GM12878 (cell line): ENCODE measurements around the gene LRRC41. TPM values are rescaled to one million over a fixed set of nuclear protein-coding genes. Genes with fewer than 3 reads are reported as not detected.
A peak's percentile ranks its signal among the peaks of the same experiment; 100 is the strongest.

ENCODE experiments used
- ATF3 ChIP-seq: IDR thresholded peaks from 2 replicates; pipeline ENCODE4 v1.6.1; 2011; ENCODE audit warnings: low read depth, mild to moderate bottlenecking, low read length, moderate library complexity, borderline replicate concordance; ENCODE audit errors: extremely low read depth
- BMI1 ChIP-seq: fragments of 450-650 bp; IDR thresholded peaks from 2 replicates; pipeline ENCODE4 v1.6.1; 2016; ENCODE audit warnings: mild to moderate bottlenecking, moderate library complexity, borderline replicate concordance
- CHD4 ChIP-seq: fragments of 200-600 bp; sonication (generic); IDR thresholded peaks from 2 replicates; pipeline ENCODE4 v1.6.1; 2016; ENCODE audit warnings: mild to moderate bottlenecking
- CTCF ChIP-seq, 3 experiments: IDR thresholded peaks in 2 of 3; conservative IDR thresholded peaks in 1 of 3; 2 replicates each; pipeline ENCODE4 v1.5.1; 2011; ENCODE audit warnings: low read depth in 3 of 3, low read length in 3 of 3, mild to moderate bottlenecking in 3 of 3, control low read depth in 2 of 3, moderate library complexity in 2 of 3, inconsistent platforms in 1 of 3, mixed read lengths in 1 of 3; ENCODE audit not compliant: control insufficient read depth in 2 of 3, insufficient read depth in 1 of 3; ENCODE audit errors: extremely low read depth in 1 of 3
- EED ChIP-seq: sonication (generic); IDR thresholded peaks from 2 replicates; pipeline ENCODE4 v1.6.1; 2016; ENCODE audit warnings: antibody characterized with exemption, low read depth
- FOXK2 ChIP-seq: fragments of 450-650 bp; IDR thresholded peaks from 2 replicates; pipeline ENCODE4 v1.6.1; 2017; ENCODE audit warnings: mild to moderate bottlenecking, moderate library complexity
- FOXM1 ChIP-seq: IDR thresholded peaks from 2 replicates; pipeline ENCODE4 v1.6.1; 2012; ENCODE audit warnings: low read depth, mild to moderate bottlenecking, inconsistent platforms, low read length, moderate library complexity
- GABPA ChIP-seq: IDR thresholded peaks from 2 replicates; pipeline ENCODE4 v1.6.1; 2014; ENCODE audit warnings: antibody characterized with exemption, low read depth, mild to moderate bottlenecking, inconsistent platforms
- LARP7 ChIP-seq: fragments of 450-650 bp; IDR thresholded peaks from 2 replicates; pipeline ENCODE4 v1.6.1; 2017; ENCODE audit warnings: mild to moderate bottlenecking
- MXI1 ChIP-seq: fragments of 150-350 bp; IDR thresholded peaks from 2 replicates; pipeline ENCODE4 v1.6.1; 2011; ENCODE audit warnings: low read depth, mild to moderate bottlenecking, inconsistent platforms, low read length, improper control_type of control experiment
- NRF1 ChIP-seq: conservative IDR thresholded peaks from 2 replicates; pipeline ENCODE4 v1.6.1; 2011; ENCODE audit warnings: mild to moderate bottlenecking, low read depth, low read length, improper control_type of control experiment
- PML ChIP-seq: IDR thresholded peaks from 2 replicates; pipeline ENCODE4 v1.6.1; 2012; ENCODE audit warnings: low read length, inconsistent platforms
- POLR2A ChIP-seq: IDR thresholded peaks from 2 replicates; pipeline ENCODE4 v1.6.1; 2011; ENCODE audit warnings: low read depth, mild to moderate bottlenecking, low read length
- POLR2AphosphoS5 ChIP-seq: IDR thresholded peaks from 2 replicates; pipeline ENCODE4 v1.6.1; 2011; ENCODE audit warnings: mild to moderate bottlenecking, low read length, inconsistent platforms
- RAD51 ChIP-seq: fragments of 450-650 bp; IDR thresholded peaks from 2 replicates; pipeline ENCODE4 v1.6.1; 2016; ENCODE audit warnings: moderate library complexity, mild to moderate bottlenecking, inconsistent platforms
- RB1 ChIP-seq: fragments of 450-650 bp; formaldehyde crosslinking; IDR thresholded peaks from 2 replicates; pipeline ENCODE4 v1.6.1; 2017; ENCODE audit warnings: mild to moderate bottlenecking, borderline replicate concordance
- SREBF1 ChIP-seq: IDR thresholded peaks from 2 replicates; pipeline ENCODE4 v1.6.1; 2012; ENCODE audit warnings: mild to moderate bottlenecking, low read length
- STAT3 ChIP-seq: IDR thresholded peaks from 2 replicates; pipeline ENCODE4 v1.6.1; 2011; ENCODE audit warnings: low read depth, low read length, improper control_type of control experiment
- SUPT20H ChIP-seq: IDR thresholded peaks from 2 replicates; pipeline ENCODE4 v1.6.1; 2011; ENCODE audit warnings: low read depth, mild to moderate bottlenecking, low read length, moderate library complexity, borderline replicate concordance; ENCODE audit not compliant: control insufficient read depth
- ZNF217 ChIP-seq: fragments of 450-650 bp; IDR thresholded peaks from 2 replicates; pipeline ENCODE4 v1.6.1; 2017; ENCODE audit warnings: antibody characterized with exemption, mild to moderate bottlenecking
- ZNF274 ChIP-seq: IDR thresholded peaks from one replicate; pipeline ENCODE4 v1.8.0; 2011; ENCODE audit not compliant: insufficient read length, insufficient read depth
- polyA plus RNA-seq, 11 experiments: library from polyadenylated mRNA; depleted of rRNA in 4 of 11; unstranded in 6 of 11; stranded (reverse) in 5 of 11; fragments of >200 nt; fragmentation: Nextera tagmentation in 4 of 11; fragmentation: Illumina TruSeq in 1 of 11; extraction: Ambion mirVana in 4 of 11; extraction: Trizol in 1 of 11; gene quantifications; 1 replicate in 1 of 11; 2 replicates in 10 of 11; pipeline versions ENCODE4 v1.2.1 to v1.2.3, GENCODE V29; 2011 to 2016; ENCODE audit warnings: inconsistent platforms in 2 of 11, missing spikeins in 2 of 11, low read depth in 1 of 11
- total RNA-seq, 4 experiments: library from RNA; depleted of rRNA in 3 of 4; stranded (reverse); fragments of >200 nt in 3 of 4; fragmentation: Illumina TruSeq in 1 of 4; extraction: Trizol in 1 of 4; gene quantifications; 2 replicates each; pipeline versions ENCODE4 v1.2.1 to v1.2.3, GENCODE V29; 2013 to 2021
- TF ChIP-seq, protein P1 (sequence below): IDR thresholded peaks from 2 replicates; pipeline ENCODE4 v1.6.1; 2012; ENCODE audit warnings: mild to moderate bottlenecking, low read depth, low read length
- TF ChIP-seq, protein P2 (sequence below): fragments of 450-650 bp; IDR thresholded peaks from 2 replicates; pipeline ENCODE4 v1.6.1; 2017; ENCODE audit warnings: mild to moderate bottlenecking, low read depth, inconsistent platforms; ENCODE audit not compliant: poor library complexity, severe bottlenecking

Gene LRRC41
- total and polyA plus RNA-seq, 10 of the 15 experiments (the other 5 are each of a cell fraction or from before 2014, with no cell fraction given): 12.0 to 79.9 (median 48.5) TPM

DNA sequence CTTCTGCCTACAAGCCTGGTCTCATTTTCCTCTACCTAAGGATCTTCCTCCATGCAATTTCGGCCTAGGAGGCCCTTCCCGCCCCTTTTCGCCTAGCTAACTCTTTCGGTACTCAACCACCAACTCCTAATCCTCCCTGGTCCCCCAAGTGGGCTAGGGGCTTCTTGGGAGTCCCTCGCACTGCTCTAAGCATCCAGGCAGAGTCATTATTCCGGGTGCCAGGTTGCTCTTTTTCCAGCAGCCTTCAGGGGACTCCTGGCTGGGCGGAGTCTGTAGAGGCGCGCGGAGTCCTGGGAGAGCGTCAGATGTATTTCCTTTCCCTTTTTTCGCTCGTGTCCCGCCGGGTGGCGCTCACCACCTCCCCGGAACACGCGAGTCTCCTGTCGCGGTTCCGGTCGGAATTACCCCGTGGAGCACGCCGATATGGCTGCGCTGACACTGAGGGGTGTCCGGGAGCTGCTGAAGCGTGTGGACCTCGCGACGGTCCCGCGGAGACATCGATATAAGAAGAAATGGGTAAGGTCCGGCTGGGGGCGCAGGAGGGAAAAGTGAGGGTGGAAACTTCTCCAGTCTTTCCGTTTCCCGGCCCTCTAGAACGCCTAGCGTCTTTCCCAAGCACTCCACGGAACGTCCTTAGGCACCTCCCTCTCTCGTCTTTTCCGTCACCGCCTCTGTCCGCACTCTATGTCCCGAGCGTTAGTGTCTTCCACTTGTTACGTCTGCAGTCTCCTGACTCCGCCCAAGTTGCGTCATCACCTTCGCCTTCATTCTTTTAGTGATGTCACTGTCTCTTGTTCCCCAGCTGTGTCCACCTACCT, 37.2 kb upstream of the LRRC41 start, which contains the start of gene NSUN4 (continued):
- TF ChIP-seq, protein P1, sequence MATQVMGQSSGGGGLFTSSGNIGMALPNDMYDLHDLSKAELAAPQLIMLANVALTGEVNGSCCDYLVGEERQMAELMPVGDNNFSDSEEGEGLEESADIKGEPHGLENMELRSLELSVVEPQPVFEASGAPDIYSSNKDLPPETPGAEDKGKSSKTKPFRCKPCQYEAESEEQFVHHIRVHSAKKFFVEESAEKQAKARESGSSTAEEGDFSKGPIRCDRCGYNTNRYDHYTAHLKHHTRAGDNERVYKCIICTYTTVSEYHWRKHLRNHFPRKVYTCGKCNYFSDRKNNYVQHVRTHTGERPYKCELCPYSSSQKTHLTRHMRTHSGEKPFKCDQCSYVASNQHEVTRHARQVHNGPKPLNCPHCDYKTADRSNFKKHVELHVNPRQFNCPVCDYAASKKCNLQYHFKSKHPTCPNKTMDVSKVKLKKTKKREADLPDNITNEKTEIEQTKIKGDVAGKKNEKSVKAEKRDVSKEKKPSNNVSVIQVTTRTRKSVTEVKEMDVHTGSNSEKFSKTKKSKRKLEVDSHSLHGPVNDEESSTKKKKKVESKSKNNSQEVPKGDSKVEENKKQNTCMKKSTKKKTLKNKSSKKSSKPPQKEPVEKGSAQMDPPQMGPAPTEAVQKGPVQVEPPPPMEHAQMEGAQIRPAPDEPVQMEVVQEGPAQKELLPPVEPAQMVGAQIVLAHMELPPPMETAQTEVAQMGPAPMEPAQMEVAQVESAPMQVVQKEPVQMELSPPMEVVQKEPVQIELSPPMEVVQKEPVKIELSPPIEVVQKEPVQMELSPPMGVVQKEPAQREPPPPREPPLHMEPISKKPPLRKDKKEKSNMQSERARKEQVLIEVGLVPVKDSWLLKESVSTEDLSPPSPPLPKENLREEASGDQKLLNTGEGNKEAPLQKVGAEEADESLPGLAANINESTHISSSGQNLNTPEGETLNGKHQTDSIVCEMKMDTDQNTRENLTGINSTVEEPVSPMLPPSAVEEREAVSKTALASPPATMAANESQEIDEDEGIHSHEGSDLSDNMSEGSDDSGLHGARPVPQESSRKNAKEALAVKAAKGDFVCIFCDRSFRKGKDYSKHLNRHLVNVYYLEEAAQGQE: no peak
- TF ChIP-seq MXI1: peak; percentile 87
- no peak for TF ChIP-seq ZNF274
- TF ChIP-seq FOXK2: no peak
- TF ChIP-seq FOXM1: 0 out of 2 replicates have a peak, but pooled peaks have one; percentile 14
- TF ChIP-seq ATF3: no peak
- TF ChIP-seq POLR2A: peak; percentile 90
- peak; percentile 64 to 87 (median 70) for TF ChIP-seq CTCF (IDR thresholded peaks at IDR 0.05 in 2 of 3, conservative IDR thresholded peaks at IDR 0.05 in 1 of 3; ENCODE audit: control insufficient read depth in 2 of 3, extremely low read depth in 1 of 3, insufficient read depth in 1 of 3, low read depth in 3 of 3, low read length in 3 of 3)
- TF ChIP-seq RAD51: no peak
- peak; percentile 90 for TF ChIP-seq PML
- no peak for TF ChIP-seq ZNF217
- TF ChIP-seq SUPT20H: no peak
- peak; percentile 77; the same call in 1 of the 2 replicates for TF ChIP-seq GABPA
- TF ChIP-seq RB1: peak; percentile 70; the same call in 1 of the 2 replicates
- TF ChIP-seq, protein P2, sequence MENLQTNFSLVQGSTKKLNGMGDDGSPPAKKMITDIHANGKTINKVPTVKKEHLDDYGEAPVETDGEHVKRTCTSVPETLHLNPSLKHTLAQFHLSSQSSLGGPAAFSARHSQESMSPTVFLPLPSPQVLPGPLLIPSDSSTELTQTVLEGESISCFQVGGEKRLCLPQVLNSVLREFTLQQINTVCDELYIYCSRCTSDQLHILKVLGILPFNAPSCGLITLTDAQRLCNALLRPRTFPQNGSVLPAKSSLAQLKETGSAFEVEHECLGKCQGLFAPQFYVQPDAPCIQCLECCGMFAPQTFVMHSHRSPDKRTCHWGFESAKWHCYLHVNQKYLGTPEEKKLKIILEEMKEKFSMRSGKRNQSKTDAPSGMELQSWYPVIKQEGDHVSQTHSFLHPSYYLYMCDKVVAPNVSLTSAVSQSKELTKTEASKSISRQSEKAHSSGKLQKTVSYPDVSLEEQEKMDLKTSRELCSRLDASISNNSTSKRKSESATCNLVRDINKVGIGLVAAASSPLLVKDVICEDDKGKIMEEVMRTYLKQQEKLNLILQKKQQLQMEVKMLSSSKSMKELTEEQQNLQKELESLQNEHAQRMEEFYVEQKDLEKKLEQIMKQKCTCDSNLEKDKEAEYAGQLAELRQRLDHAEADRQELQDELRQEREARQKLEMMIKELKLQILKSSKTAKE: peak; percentile 25
- no peak for TF ChIP-seq SREBF1
- peak; percentile 53; the same call in 1 of the 2 replicates for TF ChIP-seq LARP7
- no peak for TF ChIP-seq CHD4
- TF ChIP-seq NRF1: no peak
- peak; percentile 85 for TF ChIP-seq EED
- peak; percentile 75 for TF ChIP-seq POLR2AphosphoS5
- no peak for TF ChIP-seq BMI1
- TF ChIP-seq STAT3: no peak
